ENCODE data around the gene SASH1.

The SASH1 gene

DNA sequence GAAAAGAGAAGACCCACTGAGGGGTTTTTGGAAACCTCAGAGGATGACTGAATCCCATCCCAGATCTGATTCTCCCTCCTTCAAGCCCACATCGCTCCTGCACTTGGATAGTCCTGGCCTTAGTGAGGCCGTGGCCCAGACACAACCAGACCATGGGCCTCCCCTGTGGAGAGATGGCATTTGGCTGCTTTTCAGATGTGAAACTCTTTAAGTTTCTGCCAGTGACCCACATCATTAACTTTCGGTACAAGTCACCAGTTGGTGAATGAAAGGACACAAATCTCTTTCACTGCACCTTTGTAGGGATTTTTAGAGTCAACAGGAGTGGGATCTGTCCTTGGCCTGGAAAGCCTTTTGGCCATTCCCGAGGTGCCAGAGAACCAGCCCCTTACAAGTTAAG lies 116.6 kb downstream of the SASH1 start:
- CTCF ChIA-PET, result interaction anchor here (0.7 kb wide), 1 partner anchor 175 kb away, joined by 8 read pairs; no protein-coding TSS in a partner anchor
- POLR2A ChIA-PET (ENCODE audit: low non-redundant PET), result no interaction called here
- no peak overlapping the region for H3K27ac ChIP-seq
- no peak for DNase-seq (ENCODE audit: low spot score)
- TF ChIP-seq, protein P1, sequence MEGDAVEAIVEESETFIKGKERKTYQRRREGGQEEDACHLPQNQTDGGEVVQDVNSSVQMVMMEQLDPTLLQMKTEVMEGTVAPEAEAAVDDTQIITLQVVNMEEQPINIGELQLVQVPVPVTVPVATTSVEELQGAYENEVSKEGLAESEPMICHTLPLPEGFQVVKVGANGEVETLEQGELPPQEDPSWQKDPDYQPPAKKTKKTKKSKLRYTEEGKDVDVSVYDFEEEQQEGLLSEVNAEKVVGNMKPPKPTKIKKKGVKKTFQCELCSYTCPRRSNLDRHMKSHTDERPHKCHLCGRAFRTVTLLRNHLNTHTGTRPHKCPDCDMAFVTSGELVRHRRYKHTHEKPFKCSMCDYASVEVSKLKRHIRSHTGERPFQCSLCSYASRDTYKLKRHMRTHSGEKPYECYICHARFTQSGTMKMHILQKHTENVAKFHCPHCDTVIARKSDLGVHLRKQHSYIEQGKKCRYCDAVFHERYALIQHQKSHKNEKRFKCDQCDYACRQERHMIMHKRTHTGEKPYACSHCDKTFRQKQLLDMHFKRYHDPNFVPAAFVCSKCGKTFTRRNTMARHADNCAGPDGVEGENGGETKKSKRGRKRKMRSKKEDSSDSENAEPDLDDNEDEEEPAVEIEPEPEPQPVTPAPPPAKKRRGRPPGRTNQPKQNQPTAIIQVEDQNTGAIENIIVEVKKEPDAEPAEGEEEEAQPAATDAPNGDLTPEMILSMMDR (conservative IDR thresholded peaks at IDR 0.05; ENCODE audit: low read depth), result no peak

DNA sequence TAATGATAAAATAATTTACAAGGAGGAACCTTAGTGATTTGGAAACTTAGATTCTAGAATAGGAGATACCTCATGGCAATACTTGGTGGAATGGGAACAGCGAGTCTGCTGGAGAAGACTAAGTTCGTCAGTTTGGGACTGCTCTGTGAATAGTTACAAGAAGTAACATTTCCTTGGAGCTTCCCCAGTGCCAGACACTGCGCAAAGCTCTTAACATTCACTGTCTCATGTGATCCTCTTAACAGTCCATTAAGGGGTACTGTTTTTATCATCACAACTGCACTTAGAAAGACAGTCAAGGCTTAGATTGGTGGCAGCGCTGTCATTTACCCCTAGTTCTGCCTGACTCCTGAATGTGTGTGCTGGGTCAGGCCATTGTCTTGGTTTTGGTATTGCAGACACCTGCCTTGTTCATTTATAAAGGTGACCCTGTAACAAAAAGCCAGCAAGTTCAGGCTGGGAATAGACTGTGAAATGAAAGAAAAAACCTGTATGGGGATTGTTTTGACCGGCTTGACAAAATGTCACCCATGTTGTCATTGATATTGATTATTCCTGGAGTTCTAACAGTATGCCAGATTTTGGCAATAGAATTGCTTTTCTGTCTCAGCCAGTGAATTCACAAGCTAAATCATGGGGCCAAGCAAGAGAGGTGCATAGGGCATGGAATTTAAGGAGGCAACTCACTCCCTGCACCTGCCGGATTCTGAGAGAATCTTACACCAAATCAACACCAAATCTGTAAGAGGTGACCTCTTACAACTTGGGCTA lies 118.4 kb downstream of the SASH1 start:
- H3K27ac ChIP-seq, result no peak overlapping the region
- CTCF ChIA-PET, result no interaction called here
- POLR2A ChIA-PET (ENCODE audit: low non-redundant PET), result no interaction called here
- DNase-seq (ENCODE audit: low spot score), result no peak
- TF ChIP-seq, protein P1 (conservative IDR thresholded peaks at IDR 0.05; ENCODE audit: low read depth), result no peak

DNA sequence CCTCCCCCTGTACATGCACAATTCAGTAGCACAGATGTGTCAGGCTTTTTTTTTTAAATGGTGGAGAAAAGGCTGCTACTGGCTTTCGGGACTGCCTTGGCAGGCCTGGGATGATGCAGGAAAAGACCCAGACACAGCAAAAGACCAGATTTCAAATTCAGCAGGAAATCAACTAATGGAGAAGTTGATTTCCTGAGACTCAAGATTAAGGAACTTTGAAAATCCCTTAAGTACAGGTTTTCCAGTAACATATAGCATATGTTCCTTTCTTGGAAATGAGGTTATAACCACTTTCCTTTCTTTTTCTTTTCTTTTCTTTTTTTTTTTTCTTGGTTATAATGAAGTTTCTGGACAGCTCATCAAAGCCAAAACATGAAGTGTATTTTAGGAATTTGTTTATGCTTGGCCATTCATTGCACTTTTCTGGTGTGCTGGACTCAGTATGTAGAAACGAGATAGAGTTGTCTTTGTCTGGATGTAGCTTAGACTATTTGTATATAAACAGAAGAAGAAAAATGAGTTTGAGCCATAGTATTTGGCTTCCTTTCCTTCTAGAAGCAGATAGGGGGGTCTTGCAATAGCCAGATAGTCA lies 119.4 kb downstream of the SASH1 start:
- POLR2A ChIA-PET (ENCODE audit: low non-redundant PET), result no interaction called here
- H3K27ac ChIP-seq, result no peak overlapping the region
- no peak for DNase-seq (ENCODE audit: low spot score)
- TF ChIP-seq, protein P1 (conservative IDR thresholded peaks at IDR 0.05; ENCODE audit: low read depth), result no peak
- CTCF ChIA-PET, result interaction anchor here (0.6 kb wide), 1 partner anchor 218 kb away, joined by 3 read pairs; no protein-coding TSS in a partner anchor

DNA sequence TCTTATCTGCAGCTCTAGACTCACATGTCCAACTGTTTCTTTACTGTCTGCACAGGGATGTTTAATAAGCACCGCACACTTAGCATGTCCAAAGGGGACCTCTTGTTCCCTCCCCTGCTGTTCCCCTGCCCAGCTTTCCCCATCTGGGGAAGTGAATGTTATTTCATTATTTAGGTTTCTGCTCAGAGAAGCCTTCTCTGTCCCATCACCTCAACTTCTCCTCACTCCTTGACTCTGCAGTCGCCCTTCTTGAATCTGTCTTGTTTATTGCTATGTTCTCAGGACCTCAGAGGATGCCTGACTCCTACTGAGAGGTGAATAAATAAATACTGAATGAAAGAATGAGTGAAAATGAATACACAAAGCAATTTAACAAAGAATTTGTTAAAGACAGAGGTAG lies 121.0 kb downstream of the SASH1 start:
- no peak overlapping the region for H3K27ac ChIP-seq
- TF ChIP-seq, protein P1 (conservative IDR thresholded peaks at IDR 0.05; ENCODE audit: low read depth), result no peak
- POLR2A ChIA-PET (ENCODE audit: low non-redundant PET), result no interaction called here
- CTCF ChIA-PET, result interaction anchor here (0.9 to 1.4 kb wide), 5 partner anchors 120 to 284 kb away, joined by 3 to 5 read pairs (median 4); no protein-coding TSS in a partner anchor
- DNase-seq (ENCODE audit: low spot score), result no peak

DNA sequence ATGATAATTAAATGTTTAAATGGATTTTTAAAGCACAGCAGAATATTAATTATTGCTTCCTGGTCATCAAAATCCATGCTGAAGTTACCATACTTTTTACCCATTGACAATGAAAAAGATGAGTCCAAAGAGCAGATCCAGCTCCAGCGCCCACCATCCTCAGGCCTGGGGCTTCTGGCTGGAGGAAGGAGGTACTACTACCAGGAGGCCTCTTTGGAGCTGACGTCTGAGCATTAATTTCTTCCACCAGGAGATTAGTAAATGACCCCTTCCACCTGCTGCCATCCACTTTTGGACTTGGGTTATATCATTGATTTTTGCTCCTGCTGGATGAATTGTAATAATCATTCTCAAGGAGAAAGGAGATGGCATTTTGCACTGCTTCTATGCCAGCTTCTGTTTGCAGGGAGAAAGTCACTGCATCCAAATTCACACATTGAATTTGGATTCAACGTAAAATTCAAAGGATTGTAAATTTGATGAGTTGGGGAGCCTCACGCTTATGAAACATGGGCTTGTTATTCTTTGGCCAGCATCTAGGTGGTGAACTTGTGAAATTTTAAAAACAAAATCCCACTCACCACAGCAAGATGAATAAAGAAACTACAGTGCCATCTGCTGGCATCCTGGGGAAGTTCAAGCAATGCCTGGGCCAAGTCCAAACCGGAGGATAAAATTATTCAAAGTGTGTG lies 121.8 kb downstream of the SASH1 start:
- CTCF ChIA-PET, result interaction anchor here (0.5 to 1.4 kb wide), 12 partner anchors 16 to 1568 kb away, joined by 3 to 5 read pairs (median 4); no protein-coding TSS in a partner anchor
- POLR2A ChIA-PET (ENCODE audit: low non-redundant PET), result no interaction called here
- peak; percentile 59 for DNase-seq (ENCODE audit: low spot score)
- no peak overlapping the region for H3K27ac ChIP-seq
- TF ChIP-seq, protein P1 (conservative IDR thresholded peaks at IDR 0.05; ENCODE audit: low read depth), result peak; percentile 91

DNA sequence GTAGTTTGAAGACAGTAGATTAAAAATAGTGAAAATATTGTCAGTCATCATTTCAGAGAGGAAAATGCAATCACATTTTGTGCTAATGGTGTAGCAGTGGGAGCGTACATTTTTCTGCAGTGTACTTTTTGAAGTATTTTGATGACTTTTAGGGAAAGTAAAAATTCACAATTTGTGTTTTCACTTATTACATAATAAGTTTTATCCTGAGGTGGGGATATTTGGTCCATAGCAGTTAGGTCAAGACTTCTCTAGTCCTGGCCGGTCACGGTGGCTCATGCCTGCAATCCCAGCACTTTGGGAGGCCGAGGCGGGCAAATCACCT lies 122.3 kb downstream of the SASH1 start:
- H3K27ac ChIP-seq, result 0 out of 2 replicates have a peak overlapping the region, but pooled peaks have one; percentile 6
- TF ChIP-seq, protein P1 (conservative IDR thresholded peaks at IDR 0.05; ENCODE audit: low read depth), result peak; percentile 48; the same call in 1 of the 2 replicates
- CTCF ChIA-PET, result interaction anchor here (0.7 to 1.3 kb wide), 4 partner anchors 121 to 749 kb away, joined by 3 to 5 read pairs (median 3); no protein-coding TSS in a partner anchor
- POLR2A ChIA-PET (ENCODE audit: low non-redundant PET), result no interaction called here
- DNase-seq (ENCODE audit: low spot score), result no peak

All from RWPE1 (cell line).